IPS DF 6.9 (cell line): ENCODE data around the gene ARHGAP42.

Experiments
- DNase-seq: peaks from one replicate; pipeline ENCODE4 v3.0.0-alpha.2; 2013; ENCODE audit warnings: low read depth, low spot score
- H3K27ac ChIP-seq: one replicate; pipeline ENCODE4 v1.5.1; 2013; ENCODE audit warnings: low read length, control low read depth
- H3K27me3 ChIP-seq: 2 replicates; pipeline ENCODE4 v1.6.1; 2013; ENCODE audit warnings: mild to moderate bottlenecking, low read length; ENCODE audit not compliant: control insufficient read depth, insufficient read depth
- H3K36me3 ChIP-seq: 2 replicates; pipeline ENCODE4 v1.6.1; 2013; ENCODE audit warnings: low read length; ENCODE audit not compliant: control insufficient read depth, insufficient read depth
- H3K4me1 ChIP-seq: 2 replicates; pipeline ENCODE4 v1.6.1; 2013; ENCODE audit warnings: low read length; ENCODE audit not compliant: control insufficient read depth, insufficient read depth
- H3K4me3 ChIP-seq: 2 replicates; pipeline ENCODE4 v1.5.1; 2013; ENCODE audit warnings: mild to moderate bottlenecking, low read length
- H3K9me3 ChIP-seq: 2 replicates; pipeline ENCODE4 v1.6.1; 2013; ENCODE audit warnings: low read length, inconsistent platforms; ENCODE audit not compliant: control insufficient read depth, insufficient read depth
- WGBS: extraction: QIAGEN DNeasy Blood & Tissue Kit; methylation state at CpG from one replicate; pipeline ENCODE4 v1.1.7; 2013; ENCODE audit warnings: mixed read lengths, missing lambda C conversion rate; ENCODE audit not compliant: insufficient read length, insufficient coverage; 5-methylcytosine and 5-hydroxymethylcytosine counted together

ARHGAP42 gene

DNA sequence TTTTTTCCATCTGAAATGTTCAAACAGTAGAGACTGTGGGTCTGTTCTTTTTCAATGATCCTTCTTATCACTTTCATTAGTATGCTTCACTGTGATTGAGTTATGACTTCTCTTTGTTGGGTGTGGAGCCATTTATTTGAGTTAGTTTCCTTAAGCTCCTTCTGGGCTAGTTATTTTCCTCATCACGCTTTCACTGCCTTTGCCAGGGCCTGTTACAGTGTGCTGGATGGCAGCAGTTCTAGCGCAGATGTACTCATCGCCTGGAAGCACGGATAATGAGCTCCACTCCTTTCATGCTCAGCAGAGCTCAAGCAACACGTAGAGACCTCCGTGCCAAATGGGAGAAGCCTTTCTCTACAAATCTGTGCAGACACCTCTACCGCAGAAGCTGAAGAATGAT, 7.0 kb upstream of the ARHGAP42 start:
- no peaks in the 10 kb centered on the region for H3K9me3 ChIP-seq
- DNase-seq, result no peak
- H3K4me3 ChIP-seq, result no peak overlapping the region
- H3K27ac ChIP-seq, result no peak overlapping the region
- H3K4me1 ChIP-seq, result no peaks in the 10 kb centered on the region
- no peaks in the 10 kb centered on the region for H3K27me3 ChIP-seq
- no peaks in the 10 kb centered on the region for H3K36me3 ChIP-seq
- WGBS, result no CpG with 5 or more reads among the region's 7 CpGs

- Histone ChIP-seq H3K4me1 (no peaks in the 10 kb centered on the region), H3K27me3 (no peaks in the 10 kb centered on the region), H3K27ac (no peak overlapping the region), H3K9me3 (no peaks in the 10 kb centered on the region), H3K36me3 (no peaks in the 10 kb centered on the region), H3K4me3 (no peak overlapping the region)
- no peak for DNase-seq
- WGBS, result no CpG with 5 or more reads among the region's 8 CpGs
Observed at GRCh38 chr11:100681064-100681502, 6.0 kb upstream of the ARHGAP42 start.

GRCh38 chr11:100682247-100682969, 4.7 kb upstream of the ARHGAP42 start:
- no peak overlapping the region for H3K27ac ChIP-seq
- H3K36me3 ChIP-seq, result no peaks in the 10 kb centered on the region
- H3K4me3 ChIP-seq, result no peak overlapping the region
- no peaks in the 10 kb centered on the region for H3K9me3 ChIP-seq
- H3K4me1 ChIP-seq, result no peaks in the 10 kb centered on the region
- H3K27me3 ChIP-seq, result no peaks in the 10 kb centered on the region
- no peak for DNase-seq
- no CpG with 5 or more reads among the region's 2 CpGs for WGBS

DNA sequence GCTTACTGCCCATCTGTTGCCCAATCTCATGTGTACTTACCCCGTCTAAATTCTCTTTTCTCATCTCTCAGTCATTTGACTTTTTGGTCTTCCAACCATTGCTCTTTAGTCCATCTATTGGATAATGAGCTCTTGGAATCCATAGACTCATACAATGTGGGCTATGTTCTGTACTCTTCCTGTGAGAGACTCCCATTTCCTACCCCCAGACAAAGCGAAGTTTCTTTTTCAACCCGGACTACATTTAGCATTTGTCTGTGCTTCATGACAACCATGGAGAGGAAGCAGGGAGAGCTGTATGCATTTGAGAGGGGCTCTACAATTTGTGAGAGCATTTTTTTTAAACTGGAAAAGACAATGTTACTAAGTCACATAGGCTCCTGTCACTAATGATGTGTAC, 4.0 kb upstream of the ARHGAP42 start:
- Histone ChIP-seq H3K9me3 (no peaks in the 10 kb centered on the region), H3K27ac (no peak overlapping the region), H3K36me3 (no peaks in the 10 kb centered on the region), H3K4me3 (no peak overlapping the region), H3K27me3 (no peaks in the 10 kb centered on the region), H3K4me1 (no peaks in the 10 kb centered on the region)
- 100% methylated on average over 1 of the region's 3 CpGs for WGBS
- DNase-seq, result no peak

- Histone ChIP-seq H3K27ac (no peak overlapping the region), H3K36me3 (no peaks in the 10 kb centered on the region), H3K9me3 (no peaks in the 10 kb centered on the region), H3K4me3 (no peak overlapping the region), H3K4me1 (no peaks in the 10 kb centered on the region), H3K27me3 (no peaks in the 10 kb centered on the region)
- no peak for DNase-seq
- WGBS, result no CpG with 5 or more reads among the region's 6 CpGs
Observed at GRCh38 chr11:100684101-100685065, 2.7 kb upstream of the ARHGAP42 start.

DNA sequence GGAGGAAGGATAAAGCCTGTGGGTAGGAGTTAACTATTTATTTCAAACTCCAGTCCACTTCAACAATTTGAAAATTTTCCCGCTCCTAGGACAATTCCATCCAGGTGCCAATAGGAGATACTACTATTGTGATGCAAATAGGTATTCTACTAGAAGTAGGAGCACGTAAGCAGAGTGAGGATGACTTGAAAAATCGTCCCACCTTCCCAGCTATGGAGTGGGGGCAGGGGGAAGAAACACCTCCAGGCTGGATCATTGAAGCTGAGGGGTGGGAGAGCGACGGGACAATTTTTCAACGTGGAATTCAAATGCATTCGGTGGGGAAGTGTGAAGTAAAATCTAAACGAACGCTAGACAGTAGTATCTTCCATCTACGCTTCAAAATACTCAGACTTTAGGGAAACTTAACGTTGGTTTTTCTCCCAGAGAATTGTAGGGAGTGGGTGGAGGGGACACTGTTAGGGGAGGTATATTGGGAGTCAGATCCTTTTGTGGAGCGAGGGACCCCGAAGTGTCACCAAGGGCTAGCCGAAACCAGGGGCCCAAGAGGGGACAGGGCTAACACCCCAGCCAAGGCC, 523 bp upstream of the ARHGAP42 start:
- Histone ChIP-seq H3K9me3 (no peaks in the 10 kb centered on the region), H3K4me1 (no peaks in the 10 kb centered on the region), H3K27me3 (no peaks in the 10 kb centered on the region), H3K4me3 (peak overlapping the region; percentile 85; the same call in 1 of the 2 replicates), H3K27ac (no peak overlapping the region), H3K36me3 (no peaks in the 10 kb centered on the region)
- DNase-seq, result no peak
- no CpG with 5 or more reads among the region's 14 CpGs for WGBS

DNA sequence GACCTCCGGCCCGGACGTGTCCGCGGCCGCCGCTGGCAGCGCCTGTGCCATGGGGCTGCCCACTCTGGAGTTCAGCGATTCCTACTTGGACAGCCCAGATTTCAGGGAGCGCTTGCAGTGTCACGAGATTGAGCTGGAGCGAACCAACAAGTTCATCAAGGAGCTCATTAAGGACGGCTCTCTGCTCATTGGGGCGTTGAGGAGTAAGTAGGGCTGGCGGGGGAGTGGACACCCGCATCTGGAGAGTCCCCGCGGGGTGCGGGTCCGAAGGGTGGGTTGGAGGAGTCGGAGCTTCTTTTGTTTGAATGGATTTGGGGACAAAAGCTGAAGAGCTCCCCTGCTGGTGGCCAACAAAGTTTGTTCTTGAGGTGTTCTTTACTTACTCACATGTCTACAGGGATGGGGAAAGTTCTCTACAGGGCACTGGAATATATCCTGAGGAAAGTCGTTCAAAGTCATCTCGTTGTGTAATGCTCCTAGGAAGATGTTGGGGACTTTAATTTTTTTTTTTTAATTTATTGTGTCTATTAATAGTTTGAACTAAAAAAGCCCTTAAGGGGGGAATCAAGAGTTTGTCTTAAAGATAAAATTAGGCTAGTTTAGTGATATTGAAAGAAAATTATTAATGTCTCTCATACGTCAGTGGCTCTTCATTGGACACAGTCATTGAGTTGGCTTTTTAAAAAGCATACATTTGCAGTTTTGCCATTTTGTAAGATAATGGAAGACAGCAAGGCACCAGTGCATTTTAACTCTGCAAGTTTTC, 725 bp downstream of the ARHGAP42 start:
- Histone ChIP-seq H3K4me3 (peak overlapping the region; percentile 85; the same call in 1 of the 2 replicates), H3K9me3 (no peaks in the 10 kb centered on the region), H3K27me3 (no peaks in the 10 kb centered on the region), H3K36me3 (no peaks in the 10 kb centered on the region), H3K27ac (no peak overlapping the region), H3K4me1 (no peaks in the 10 kb centered on the region)
- WGBS, result no CpG with 5 or more reads among the region's 24 CpGs
- DNase-seq, result peak; percentile 72

DNA sequence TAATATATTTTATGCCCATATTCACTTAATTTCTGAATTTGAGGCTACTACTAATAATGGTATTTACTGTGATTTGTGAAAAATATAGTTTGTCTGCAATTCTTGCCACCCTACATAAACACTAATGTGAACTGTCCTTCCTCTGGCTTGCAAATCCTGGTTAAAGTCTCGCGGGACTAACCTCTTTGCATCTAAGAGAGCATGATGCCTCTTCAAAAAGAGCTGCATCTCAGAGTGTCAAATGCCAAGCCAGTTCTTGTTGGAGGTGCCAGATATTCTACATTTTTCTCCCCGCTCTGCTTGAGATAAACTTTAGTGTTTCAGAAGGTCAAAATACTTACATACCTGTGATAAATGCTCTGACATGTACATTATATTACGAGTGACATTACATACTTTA, 2.1 kb downstream of the ARHGAP42 start:
- no peaks in the 10 kb centered on the region for H3K27me3 ChIP-seq
- no CpG with 5 or more reads among the region's 4 CpGs for WGBS

GRCh38 chr11:100691896-100692653, 5.0 kb downstream of the ARHGAP42 start:
- WGBS, result no CpG with 5 or more reads among the region's 1 CpG
- DNase-seq, result no peak
- H3K4me3 ChIP-seq, result no peak overlapping the region
- no peak overlapping the region for H3K27ac ChIP-seq
- H3K9me3 ChIP-seq, result no peaks in the 10 kb centered on the region
- no peaks in the 10 kb centered on the region for H3K27me3 ChIP-seq
- no peaks in the 10 kb centered on the region for H3K36me3 ChIP-seq
- no peaks in the 10 kb centered on the region for H3K4me1 ChIP-seq

More for the DNA sequence above, 2.1 kb downstream of the ARHGAP42 start:
- H3K4me3 ChIP-seq, result no peak overlapping the region; the same call in 1 of the 2 replicates
- no peak for DNase-seq
- no peaks in the 10 kb centered on the region for H3K9me3 ChIP-seq
- H3K36me3 ChIP-seq, result no peaks in the 10 kb centered on the region
- no peak overlapping the region for H3K27ac ChIP-seq
- no peaks in the 10 kb centered on the region for H3K4me1 ChIP-seq
